Upper lobe of right lung (tissue), 1 donor: ENCODE data around the gene ZNF653. TPM values are rescaled to one million over a fixed set of nuclear protein-coding genes. Genes with fewer than 3 reads are reported as not detected.

Source experiments
- ATAC-seq: fragments of 200-7000 bp; cut with Tn5 transposase; one replicate; pipeline ENCODE4 v1.9.1; 2020; ENCODE audit warnings: mild to moderate bottlenecking, moderate library complexity
- DNase-seq: peaks from one replicate; pipeline ENCODE4 v3.0.0-alpha.2; 2020
- H3K27ac ChIP-seq: fragments of 200-600 bp; one replicate; pipeline ENCODE4 v1.8.0; 2022
- H3K27me3 ChIP-seq: fragments of 200-600 bp; one replicate; pipeline ENCODE4 v1.8.0; 2022; ENCODE audit warnings: mild to moderate bottlenecking
- H3K36me3 ChIP-seq: fragments of 200-600 bp; one replicate; pipeline ENCODE4 v1.8.0; 2022
- H3K4me1 ChIP-seq: fragments of 200-600 bp; one replicate; pipeline ENCODE4 v1.8.0; 2022
- H3K4me3 ChIP-seq: fragments of 200-600 bp; one replicate; pipeline ENCODE4 v1.8.0; 2022; ENCODE audit warnings: mild to moderate bottlenecking
- H3K9me3 ChIP-seq: fragments of 200-600 bp; one replicate; pipeline ENCODE4 v1.8.0; 2022
- CTCF ChIP-seq: fragments of 200-600 bp; IDR thresholded peaks from one replicate; pipeline ENCODE4 v1.8.0; 2022; ENCODE audit warnings: antibody characterized with exemption
- intact Hi-C: fragments of 100-400 bp; cut with DNase I; formaldehyde crosslinking; loops from one replicate; pipeline ENCODE4 v1.11.0; 2022
- total RNA-seq: library from RNA; stranded (reverse); fragmentation: NEBNext Ultra II Directional; extraction: Animal tissue kit (Norgen Biotek cat#: 25700); gene quantifications from one replicate; pipeline ENCODE4 v1.2.1, GENCODE V29; 2021
- donor health status: DM: no; HTN: yes; CAD: no; lungs with severe emphysema.

ZNF653 gene
- total RNA-seq, 1 donor from 2014 or later, result 10.7 TPM

- Histone ChIP-seq H3K4me3 (no peak overlapping the region), H3K4me1 (no peaks in the 10 kb centered on the region), H3K9me3 (no peaks in the 10 kb centered on the region), H3K36me3 (peaks cover 12% of the 10 kb centered on the region), H3K27me3 (no peaks in the 10 kb centered on the region), H3K27ac (no peak overlapping the region)
- no peak for TF ChIP-seq CTCF
- intact Hi-C loops, result no loop called here
- no peak for DNase-seq
- no peak for ATAC-seq
These were observed 5.7 kb downstream of the ZNF653 start for GRCh38 chr19:11499890-11500420.

GRCh38 chr19:11499220-11499726 is 6.4 kb downstream of the ZNF653 start:
- intact Hi-C loops, result no loop called here
- ATAC-seq (no peak), DNase-seq (no peak)
- Histone ChIP-seq H3K4me3 (no peak overlapping the region), H3K4me1 (no peaks in the 10 kb centered on the region), H3K27me3 (no peaks in the 10 kb centered on the region), H3K27ac (no peak overlapping the region), H3K36me3 (peaks cover 13% of the 10 kb centered on the region), H3K9me3 (no peaks in the 10 kb centered on the region)
- TF ChIP-seq CTCF, result no peak

GRCh38 chr19:11496391-11497163 is 9.1 kb downstream of the ZNF653 start:
- Histone ChIP-seq H3K27me3 (no peaks in the 10 kb centered on the region), H3K4me3 (no peak overlapping the region), H3K9me3 (no peaks in the 10 kb centered on the region), H3K36me3 (peaks cover 13% of the 10 kb centered on the region), H3K27ac (no peak overlapping the region), H3K4me1 (no peaks in the 10 kb centered on the region)
- DNase-seq (peak; percentile 82), ATAC-seq (peak; percentile 78)
- TF ChIP-seq CTCF, result peak; percentile 63
- intact Hi-C loops, result no loop called here

- H3K36me3 ChIP-seq, result peaks cover 13% of the 10 kb centered on the region
- ATAC-seq (no peak), DNase-seq (no peak)
- H3K4me1 ChIP-seq, result no peaks in the 10 kb centered on the region
- no peaks in the 10 kb centered on the region for H3K27me3 ChIP-seq
- H3K4me3 ChIP-seq, result no peak overlapping the region
- intact Hi-C loops, result no loop called here
- TF ChIP-seq CTCF, result no peak
- no peaks in the 10 kb centered on the region for H3K9me3 ChIP-seq
- H3K27ac ChIP-seq, result no peak overlapping the region
These were observed 9.8 kb downstream of the ZNF653 start for GRCh38 chr19:11495885-11496284.

GRCh38 chr19:11495481-11495880 is 10.2 kb downstream of the ZNF653 start:
- Histone ChIP-seq H3K4me1 (no peaks in the 10 kb centered on the region), H3K4me3 (no peak overlapping the region), H3K27ac (no peak overlapping the region), H3K9me3 (no peaks in the 10 kb centered on the region), H3K36me3 (peaks cover 13% of the 10 kb centered on the region), H3K27me3 (no peaks in the 10 kb centered on the region)
- ATAC-seq, result no peak
- no peak for DNase-seq
- intact Hi-C loops, result no loop called here
- no peak for TF ChIP-seq CTCF
